K562 (cell line): ENCODE results near the gene HHIPL1. TPM values are rescaled to one million over a fixed set of nuclear protein-coding genes. Genes with fewer than 3 reads are reported as not detected.

Source experiments
- CTBP1 ChIP-seq: fragments of 450-650 bp; IDR thresholded peaks from 2 replicates; pipeline ENCODE4 v1.6.1; 2016; ENCODE audit warnings: borderline replicate concordance
- DIDO1 ChIP-seq: fragments of 450-650 bp; IDR thresholded peaks from 2 replicates; pipeline ENCODE4 v1.6.1; 2016; ENCODE audit warnings: low read depth, missing biosample characterization, missing genetic modification characterization
- KAT2B ChIP-seq: IDR thresholded peaks from one replicate; pipeline ENCODE4 v1.6.1; 2012; ENCODE audit warnings: low read depth, mild to moderate bottlenecking, control low read depth, inconsistent platforms, low read length, moderate library complexity
- SMAD1 ChIP-seq: fragments of 150-350 bp; IDR thresholded peaks from 2 replicates; pipeline ENCODE4 v1.6.1; 2014; ENCODE audit warnings: low read length, low read depth; ENCODE audit not compliant: partially characterized antibody
- ZBTB1 ChIP-seq: sonication (generic); formaldehyde crosslinking; IDR thresholded peaks from 2 replicates; pipeline ENCODE4 v1.8.1; 2023; ENCODE audit warnings: missing genetic modification reagents, low read depth, mild to moderate bottlenecking, borderline replicate concordance
- ZNF584 ChIP-seq: fragments of 200-800 bp; sonication (Bioruptor generic); IDR thresholded peaks from 2 replicates; pipeline ENCODE4 v1.6.1; 2016; ENCODE audit warnings: low read depth, mild to moderate bottlenecking, missing genetic modification characterization, missing compliant biosample characterization
- ZNF764 ChIP-seq: fragments of 250-450 bp; sonication (Bioruptor Pico); IDR thresholded peaks from 2 replicates; pipeline ENCODE4 v1.4.0; 2020; ENCODE audit warnings: low read depth, mild to moderate bottlenecking, moderate library complexity
- polyA plus RNA-seq, 8 experiments: library from polyadenylated mRNA; depleted of rRNA in 4 of 8; stranded (reverse) in 5 of 8; unstranded in 3 of 8; fragments of >200 nt; fragmentation: Nextera tagmentation in 2 of 8; fragmentation: Illumina TruSeq in 1 of 8; extraction: Ambion mirVana in 2 of 8; extraction: Trizol in 1 of 8; gene quantifications; 2 replicates each; pipeline versions ENCODE4 v1.2.1 to v1.2.3, GENCODE V29; 2011 to 2014; ENCODE audit warnings: inconsistent platforms in 1 of 8, missing spikeins in 1 of 8
- total RNA-seq, 7 experiments: library from RNA; depleted of rRNA in 6 of 7; stranded (reverse); fragments of >200 nt in 6 of 7; fragmentation: Illumina TruSeq in 2 of 7; extraction: Trizol in 2 of 7; gene quantifications; 2 replicates each; pipeline versions ENCODE4 v1.2.1 to v1.2.3, GENCODE V29; 2011 to 2021; ENCODE audit warnings: low replicate concordance in 1 of 7
- TF ChIP-seq, protein P1 (sequence below), 2 experiments: fragments of 450-650 bp; IDR thresholded peaks; 2 replicates each; pipeline ENCODE4 v1.6.1; 2016; ENCODE audit warnings: mild to moderate bottlenecking in 2 of 2, borderline replicate concordance in 1 of 2, low read depth in 1 of 2, moderate library complexity in 1 of 2
- TF ChIP-seq, protein P2 (sequence below), 2 experiments: fragments of 450-650 bp in 1 of 2; sonication (generic) in 1 of 2; formaldehyde crosslinking; conservative IDR thresholded peaks; 2 replicates each; pipeline versions ENCODE4 v1.4.0 to v1.8.1; 2020 to 2022; ENCODE audit warnings: mild to moderate bottlenecking in 1 of 2, missing genetic modification reagents in 1 of 2
- TF ChIP-seq, protein P3 (sequence below): fragments of 450-650 bp; formaldehyde crosslinking; IDR thresholded peaks from 2 replicates; pipeline ENCODE4 v1.4.0; 2020; ENCODE audit warnings: mild to moderate bottlenecking, moderate library complexity
- TF ChIP-seq, protein P4 (sequence below), 2 experiments: fragments of 450-650 bp; IDR thresholded peaks; 2 replicates each; pipeline ENCODE4 v1.6.1; 2016
- TF ChIP-seq, protein P5 (sequence below): fragments of 250-450 bp; sonication (Bioruptor Pico); IDR thresholded peaks from 2 replicates; pipeline ENCODE4 v1.4.0; 2020

The HHIPL1 gene
- total and polyA plus RNA-seq, 9 of the 15 experiments (the other 6 are each of a cell fraction or from before 2014, with no cell fraction given) = not detected

DNA sequence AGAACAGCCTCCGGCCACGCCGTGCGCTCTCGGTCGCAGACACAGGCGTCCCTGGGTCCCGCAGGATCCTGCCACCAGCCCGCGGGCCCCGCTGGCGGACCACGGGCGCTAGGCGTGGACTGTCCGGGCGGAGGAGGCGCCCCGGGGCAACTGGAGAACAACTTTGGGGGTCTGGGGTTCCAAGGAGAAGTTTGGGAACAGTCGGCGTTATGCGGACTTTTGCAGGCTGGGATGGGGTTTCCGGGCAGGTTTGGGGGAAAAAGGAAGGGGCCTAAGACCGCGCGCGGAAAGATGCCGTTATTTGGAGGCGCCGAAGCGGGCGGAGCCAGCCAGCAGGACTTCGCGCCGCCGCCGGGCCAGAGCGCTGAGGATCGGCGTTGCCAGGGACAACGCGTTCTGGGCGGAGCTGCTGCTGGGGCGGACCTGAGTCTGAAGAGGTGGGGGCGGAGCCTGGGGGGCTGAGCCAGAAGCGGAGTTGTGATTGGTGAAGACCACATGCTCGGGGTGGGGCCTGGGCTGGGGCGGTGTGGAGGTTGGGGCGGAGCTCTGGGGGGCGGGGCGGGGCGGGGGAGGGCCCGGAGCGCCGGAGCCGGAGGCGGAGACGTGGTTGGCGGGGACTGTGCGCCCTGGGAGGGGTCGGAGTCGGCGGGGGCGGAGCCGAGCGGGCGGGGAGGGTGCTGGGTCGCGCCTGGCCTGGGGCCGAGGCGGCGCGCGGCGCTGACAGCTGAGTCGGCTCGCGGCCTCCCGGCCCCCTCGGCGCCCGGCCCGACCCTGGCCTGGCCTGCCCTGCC is 38.9 kb downstream of the HHIPL1 start, which contains the start of gene CYP46A1 (continued):
- TF ChIP-seq, protein P1, sequence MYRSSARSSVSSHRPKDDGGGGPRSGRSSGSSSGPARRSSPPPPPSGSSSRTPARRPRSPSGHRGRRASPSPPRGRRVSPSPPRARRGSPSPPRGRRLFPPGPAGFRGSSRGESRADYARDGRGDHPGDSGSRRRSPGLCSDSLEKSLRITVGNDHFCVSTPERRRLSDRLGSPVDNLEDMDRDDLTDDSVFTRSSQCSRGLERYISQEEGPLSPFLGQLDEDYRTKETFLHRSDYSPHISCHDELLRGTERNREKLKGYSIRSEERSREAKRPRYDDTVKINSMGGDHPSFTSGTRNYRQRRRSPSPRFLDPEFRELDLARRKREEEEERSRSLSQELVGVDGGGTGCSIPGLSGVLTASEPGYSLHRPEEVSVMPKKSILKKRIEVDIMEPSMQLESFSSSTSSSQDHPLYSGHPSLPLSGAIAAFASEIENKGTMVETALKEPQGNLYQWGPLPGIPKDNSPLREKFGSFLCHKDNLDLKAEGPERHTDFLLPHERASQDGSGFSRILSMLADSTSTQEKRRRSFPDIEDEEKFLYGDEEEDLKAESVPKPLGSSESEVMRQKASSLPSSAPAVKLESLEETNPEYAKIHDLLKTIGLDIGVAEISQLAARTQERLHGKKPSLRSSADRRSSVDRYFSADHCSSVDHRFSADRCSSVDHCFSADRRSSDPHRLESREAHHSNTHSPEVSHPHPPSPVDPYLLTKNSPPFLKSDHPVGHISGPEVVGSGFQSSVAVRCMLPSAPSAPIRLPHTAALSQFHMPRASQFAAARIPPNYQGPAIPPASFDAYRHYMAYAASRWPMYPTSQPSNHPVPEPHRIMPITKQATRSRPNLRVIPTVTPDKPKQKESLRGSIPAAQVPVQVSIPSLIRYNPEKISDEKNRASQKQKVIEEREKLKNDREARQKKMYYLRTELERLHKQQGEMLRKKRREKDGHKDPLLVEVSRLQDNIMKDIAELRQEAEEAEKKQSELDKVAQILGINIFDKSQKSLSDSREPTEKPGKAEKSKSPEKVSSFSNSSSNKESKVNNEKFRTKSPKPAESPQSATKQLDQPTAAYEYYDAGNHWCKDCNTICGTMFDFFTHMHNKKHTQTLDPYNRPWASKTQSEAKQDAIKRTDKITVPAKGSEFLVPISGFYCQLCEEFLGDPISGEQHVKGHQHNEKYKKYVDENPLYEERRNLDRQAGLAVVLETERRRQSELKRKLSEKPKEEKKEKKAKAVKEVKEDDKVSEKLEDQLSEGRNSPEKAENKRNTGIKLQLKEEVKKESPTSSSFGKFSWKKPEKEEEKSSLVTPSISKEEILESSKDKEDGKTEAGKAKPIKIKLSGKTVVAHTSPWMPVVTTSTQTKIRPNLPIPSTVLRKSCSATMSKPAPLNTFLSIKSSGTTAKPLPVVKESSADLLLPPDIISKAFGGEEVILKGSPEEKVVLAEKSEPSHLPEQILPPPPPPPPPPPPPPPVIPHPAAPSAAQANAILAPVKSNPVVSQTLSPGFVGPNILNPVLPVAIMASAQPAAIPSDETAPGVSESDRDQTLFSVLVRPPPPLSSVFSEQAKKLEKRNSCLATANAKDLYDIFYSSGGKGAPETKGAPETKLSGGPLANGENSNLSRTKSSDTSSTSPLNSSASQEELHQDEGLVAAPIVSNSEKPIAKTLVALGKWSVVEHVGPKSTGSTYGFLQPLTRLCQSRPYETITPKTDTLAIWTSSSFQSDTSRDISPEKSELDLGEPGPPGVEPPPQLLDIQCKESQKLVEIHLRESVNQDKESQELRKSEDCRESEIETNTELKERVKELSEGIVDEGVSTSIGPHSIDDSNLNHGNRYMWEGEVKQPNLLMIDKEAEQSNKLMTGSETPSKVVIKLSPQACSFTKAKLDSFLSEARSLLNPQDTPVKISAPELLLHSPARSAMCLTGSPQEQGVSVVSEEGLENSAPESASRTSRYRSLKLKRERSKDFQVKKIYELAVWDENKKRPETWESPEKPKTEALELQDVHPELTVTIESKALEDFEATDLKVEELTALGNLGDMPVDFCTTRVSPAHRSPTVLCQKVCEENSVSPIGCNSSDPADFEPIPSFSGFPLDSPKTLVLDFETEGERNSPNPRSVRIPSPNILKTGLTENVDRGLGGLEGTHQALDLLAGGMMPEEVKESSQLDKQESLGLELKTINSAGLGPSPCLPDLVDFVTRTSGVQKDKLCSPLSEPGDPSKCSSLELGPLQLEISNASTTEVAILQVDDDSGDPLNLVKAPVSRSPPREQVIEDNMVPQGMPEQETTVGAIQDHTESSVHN (IDR thresholded peaks at IDR 0.05; ENCODE audit: borderline replicate concordance in 1 of 2, low read depth in 1 of 2) = no peak
- TF ChIP-seq ZNF764 (CRISPR knock-in tag) (no peak), KAT2B (no peak), ZBTB1 (CRISPR knock-in tag) (no peak), ZNF584 (CRISPR knock-in tag) (no peak), CTBP1 (peak; percentile 9; the same call in 1 of the 2 replicates), SMAD1 (no peak), DIDO1 (tag) (peak; percentile 49; the same call in 1 of the 2 replicates)
- TF ChIP-seq, protein P2, sequence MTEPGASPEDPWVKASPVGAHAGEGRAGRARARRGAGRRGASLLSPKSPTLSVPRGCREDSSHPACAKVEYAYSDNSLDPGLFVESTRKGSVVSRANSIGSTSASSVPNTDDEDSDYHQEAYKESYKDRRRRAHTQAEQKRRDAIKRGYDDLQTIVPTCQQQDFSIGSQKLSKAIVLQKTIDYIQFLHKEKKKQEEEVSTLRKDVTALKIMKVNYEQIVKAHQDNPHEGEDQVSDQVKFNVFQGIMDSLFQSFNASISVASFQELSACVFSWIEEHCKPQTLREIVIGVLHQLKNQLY (CRISPR knock-in tag; conservative IDR thresholded peaks at IDR 0.05) = no peak
- TF ChIP-seq, protein P3, sequence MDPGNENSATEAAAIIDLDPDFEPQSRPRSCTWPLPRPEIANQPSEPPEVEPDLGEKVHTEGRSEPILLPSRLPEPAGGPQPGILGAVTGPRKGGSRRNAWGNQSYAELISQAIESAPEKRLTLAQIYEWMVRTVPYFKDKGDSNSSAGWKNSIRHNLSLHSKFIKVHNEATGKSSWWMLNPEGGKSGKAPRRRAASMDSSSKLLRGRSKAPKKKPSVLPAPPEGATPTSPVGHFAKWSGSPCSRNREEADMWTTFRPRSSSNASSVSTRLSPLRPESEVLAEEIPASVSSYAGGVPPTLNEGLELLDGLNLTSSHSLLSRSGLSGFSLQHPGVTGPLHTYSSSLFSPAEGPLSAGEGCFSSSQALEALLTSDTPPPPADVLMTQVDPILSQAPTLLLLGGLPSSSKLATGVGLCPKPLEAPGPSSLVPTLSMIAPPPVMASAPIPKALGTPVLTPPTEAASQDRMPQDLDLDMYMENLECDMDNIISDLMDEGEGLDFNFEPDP (CRISPR knock-in tag) = no peak
- TF ChIP-seq, protein P4, sequence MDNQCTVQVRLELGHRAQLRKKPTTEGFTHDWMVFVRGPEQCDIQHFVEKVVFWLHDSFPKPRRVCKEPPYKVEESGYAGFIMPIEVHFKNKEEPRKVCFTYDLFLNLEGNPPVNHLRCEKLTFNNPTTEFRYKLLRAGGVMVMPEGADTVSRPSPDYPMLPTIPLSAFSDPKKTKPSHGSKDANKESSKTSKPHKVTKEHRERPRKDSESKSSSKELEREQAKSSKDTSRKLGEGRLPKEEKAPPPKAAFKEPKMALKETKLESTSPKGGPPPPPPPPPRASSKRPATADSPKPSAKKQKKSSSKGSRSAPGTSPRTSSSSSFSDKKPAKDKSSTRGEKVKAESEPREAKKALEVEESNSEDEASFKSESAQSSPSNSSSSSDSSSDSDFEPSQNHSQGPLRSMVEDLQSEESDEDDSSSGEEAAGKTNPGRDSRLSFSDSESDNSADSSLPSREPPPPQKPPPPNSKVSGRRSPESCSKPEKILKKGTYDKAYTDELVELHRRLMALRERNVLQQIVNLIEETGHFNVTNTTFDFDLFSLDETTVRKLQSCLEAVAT (IDR thresholded peaks at IDR 0.05) = 0 out of 4 replicates have a peak, but pooled peaks of 1 of the 2 experiments have one; percentile 61
- TF ChIP-seq, protein P5, sequence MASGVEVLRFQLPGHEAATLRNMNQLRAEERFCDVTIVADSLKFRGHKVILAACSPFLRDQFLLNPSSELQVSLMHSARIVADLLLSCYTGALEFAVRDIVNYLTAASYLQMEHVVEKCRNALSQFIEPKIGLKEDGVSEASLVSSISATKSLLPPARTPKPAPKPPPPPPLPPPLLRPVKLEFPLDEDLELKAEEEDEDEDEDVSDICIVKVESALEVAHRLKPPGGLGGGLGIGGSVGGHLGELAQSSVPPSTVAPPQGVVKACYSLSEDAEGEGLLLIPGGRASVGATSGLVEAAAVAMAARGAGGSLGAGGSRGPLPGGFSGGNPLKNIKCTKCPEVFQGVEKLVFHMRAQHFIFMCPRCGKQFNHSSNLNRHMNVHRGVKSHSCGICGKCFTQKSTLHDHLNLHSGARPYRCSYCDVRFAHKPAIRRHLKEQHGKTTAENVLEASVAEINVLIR (CRISPR knock-in tag) = peak; percentile 85
